Cerebellar cortex (tissue), 1 donor: ENCODE data around the gene ZFP36L2.
A peak's percentile ranks its signal among the peaks of the same experiment; 100 is the strongest.

ENCODE experiments used
- DNase-seq: peaks from one replicate; pipeline ENCODE4 v3.0.0-alpha.2; 2015; ENCODE audit warnings: low spot score

The ZFP36L2 gene

DNA sequence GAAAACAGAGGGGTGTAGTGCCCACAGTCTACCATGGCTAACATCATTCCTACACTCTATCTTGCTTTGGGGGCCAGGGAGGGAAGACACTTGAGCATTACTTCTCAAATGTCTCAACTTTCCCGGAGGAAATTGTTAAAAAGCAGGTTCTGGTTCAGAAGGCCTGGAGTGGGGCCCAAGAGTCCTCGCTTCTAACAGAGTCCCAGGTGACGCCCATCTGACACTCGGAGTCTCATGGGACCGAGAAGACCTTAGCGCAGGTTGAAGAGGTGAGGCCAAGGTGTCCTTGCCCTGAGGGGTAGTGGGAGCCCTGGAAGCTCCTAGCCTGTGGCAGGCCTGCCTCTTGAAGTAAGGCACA lies 40.1 kb downstream of the ZFP36L2 start:
- DNase-seq, result no peak

- no peak for DNase-seq
Measured at GRCh38 chr2:43185146-43185545, 41.3 kb downstream of the ZFP36L2 start.

DNA sequence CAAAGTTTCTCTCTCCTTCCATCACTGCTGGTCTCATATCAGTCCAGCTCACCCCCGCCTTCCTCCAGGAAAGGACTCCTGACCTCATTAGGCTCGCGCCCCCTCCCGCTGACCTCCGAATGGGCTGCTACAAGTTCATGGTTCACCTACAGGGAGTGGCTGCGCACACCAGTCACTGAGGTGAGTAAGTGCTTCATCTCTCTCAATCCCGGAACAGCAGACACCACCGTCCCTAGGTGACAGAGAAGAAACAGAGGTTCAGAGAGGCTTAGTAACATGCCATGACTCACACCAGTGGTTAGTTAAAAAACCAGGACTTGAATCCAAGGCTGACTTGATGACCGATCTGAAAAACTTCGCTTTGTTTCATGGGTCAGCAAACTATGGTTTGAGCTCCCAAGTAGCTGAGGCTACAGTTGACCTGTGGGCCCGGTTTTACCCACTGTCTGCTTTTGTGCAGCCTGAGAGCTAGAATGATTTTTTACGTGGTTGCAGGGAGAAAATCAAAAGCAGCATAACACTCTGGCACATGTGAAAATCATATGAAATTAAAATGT lies 42.0 kb downstream of the ZFP36L2 start:
- DNase-seq, result no peak

DNA sequence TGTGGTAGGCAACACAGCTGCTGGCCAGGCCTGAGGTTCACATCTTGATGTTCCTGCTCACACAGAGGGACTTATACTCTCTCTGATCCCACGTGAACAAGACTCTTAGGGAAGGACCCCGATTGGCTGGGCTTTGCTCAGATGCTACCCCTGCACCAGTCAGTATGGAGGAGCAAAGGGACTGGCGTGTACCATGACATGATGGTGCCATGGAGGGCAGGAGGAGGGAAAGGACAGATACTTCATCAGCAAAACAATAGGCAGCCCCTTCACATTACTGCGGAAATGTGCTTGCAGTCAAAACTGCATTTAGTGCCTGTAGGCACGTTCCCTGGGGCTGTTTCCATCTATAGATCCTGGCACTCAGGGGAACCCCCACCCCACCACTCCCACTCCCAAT lies 42.7 kb downstream of the ZFP36L2 start:
- DNase-seq, result no peak

DNA sequence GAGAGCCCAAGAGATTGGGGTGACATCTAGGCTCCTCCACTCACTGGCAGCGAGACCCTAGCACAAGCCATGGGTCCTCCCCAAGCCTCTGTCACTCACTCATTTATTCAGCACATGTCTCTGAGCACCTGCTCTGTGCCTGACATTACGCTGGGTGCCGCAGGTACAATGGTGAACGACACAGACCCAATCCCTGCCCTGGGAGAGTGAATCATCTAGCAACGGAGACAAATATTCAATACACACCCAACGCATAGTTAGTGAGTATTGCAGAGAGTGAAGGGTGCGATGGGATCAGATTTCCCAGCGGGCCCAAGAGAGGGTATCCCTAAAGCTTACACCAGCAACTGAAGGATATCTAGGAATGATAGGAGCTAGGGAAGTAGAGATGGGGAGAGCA lies 45.5 kb downstream of the ZFP36L2 start:
- no peak for DNase-seq

- no peak for DNase-seq
Measured at GRCh38 chr2:43179942-43180341, 46.5 kb downstream of the ZFP36L2 start.

- DNase-seq, result no peak
Measured at GRCh38 chr2:43178602-43179542, 47.5 kb downstream of the ZFP36L2 start.

DNA sequence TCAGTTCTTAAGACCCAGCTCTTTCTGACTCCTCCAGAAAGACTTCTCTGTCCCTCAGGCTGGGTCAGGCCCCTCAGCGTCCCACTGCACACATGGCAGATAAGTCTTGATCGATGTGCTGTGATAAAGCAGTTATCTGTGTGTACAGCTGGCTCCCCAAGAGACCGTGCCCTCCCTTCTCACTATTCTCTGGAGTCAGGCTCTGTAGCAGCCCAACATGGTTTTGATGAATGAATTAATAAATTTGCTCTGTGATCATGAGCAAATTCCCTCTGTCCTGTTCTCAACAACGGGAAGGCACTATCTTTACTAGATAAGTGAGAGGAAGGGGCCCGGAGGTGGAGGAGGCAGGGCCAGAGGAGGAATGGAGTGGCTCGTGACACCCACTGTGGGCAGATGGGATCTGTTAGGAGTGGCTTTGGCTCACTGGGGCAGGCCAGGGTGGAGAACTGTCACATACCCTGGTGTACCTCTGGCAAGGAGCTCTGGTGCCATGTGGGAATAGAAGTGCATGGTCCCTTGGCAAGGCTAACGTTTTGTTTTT lies 48.3 kb downstream of the ZFP36L2 start:
- no peak for DNase-seq

GRCh38 chr2:43176449-43176848 lies 50.0 kb downstream of the ZFP36L2 start:
- no peak for DNase-seq

DNA sequence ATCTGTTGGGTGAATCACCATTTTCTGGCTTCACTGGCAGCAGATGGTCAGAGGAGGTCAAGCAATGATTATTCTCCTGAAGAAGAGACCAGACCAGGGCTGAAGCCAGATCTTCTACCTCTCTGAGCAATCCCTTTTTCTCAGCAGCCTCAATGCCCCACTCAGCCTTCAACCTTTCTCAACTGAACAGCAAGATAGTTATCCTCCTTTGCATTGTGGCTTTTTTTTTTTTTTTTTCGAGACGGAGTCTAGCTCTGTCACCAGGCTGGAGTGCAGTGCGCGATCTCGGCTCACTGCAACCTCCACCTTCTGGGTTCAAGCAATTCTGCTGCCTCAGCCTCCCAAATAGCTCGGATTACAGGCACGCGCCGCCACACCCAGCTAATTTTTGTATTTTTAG lies 50.5 kb downstream of the ZFP36L2 start:
- no peak for DNase-seq

GRCh38 chr2:43175020-43175441 lies 51.4 kb downstream of the ZFP36L2 start:
- DNase-seq, result peak; percentile 33

GRCh38 chr2:43174368-43174916 lies 52.0 kb downstream of the ZFP36L2 start:
- no peak for DNase-seq
